GM21723 (cell line): ENCODE data around the gene SERINC5.
"Not testable (repeated sequence)": the region's sequence is repeated elsewhere in the genome, so short reads cannot be mapped to it uniquely, and the experiment has no call there.

Experiments
- ATAC-seq: cut with Tn5 transposase; IDR thresholded peaks from one replicate; pipeline ENCODE4 v1.9.1; 2021; ENCODE audit warnings: mild to moderate bottlenecking, moderate library complexity; ENCODE audit not compliant: unreplicated experiment

The SERINC5 gene

GRCh38 chr5:80255811-80256712, at the start of gene SERINC5:
SERINC5 (minus strand) TSS chr5:80256048; CDS start chr5:80255922, 126 bp downstream.
- ATAC-seq: peak; percentile 78

GRCh38 chr5:80302636-80303035, 46.8 kb upstream of the SERINC5 start:
- no peak for ATAC-seq

- ATAC-seq: not testable (repeated sequence)
Observed at GRCh38 chr5:80301342-80301741, 45.5 kb upstream of the SERINC5 start.

DNA sequence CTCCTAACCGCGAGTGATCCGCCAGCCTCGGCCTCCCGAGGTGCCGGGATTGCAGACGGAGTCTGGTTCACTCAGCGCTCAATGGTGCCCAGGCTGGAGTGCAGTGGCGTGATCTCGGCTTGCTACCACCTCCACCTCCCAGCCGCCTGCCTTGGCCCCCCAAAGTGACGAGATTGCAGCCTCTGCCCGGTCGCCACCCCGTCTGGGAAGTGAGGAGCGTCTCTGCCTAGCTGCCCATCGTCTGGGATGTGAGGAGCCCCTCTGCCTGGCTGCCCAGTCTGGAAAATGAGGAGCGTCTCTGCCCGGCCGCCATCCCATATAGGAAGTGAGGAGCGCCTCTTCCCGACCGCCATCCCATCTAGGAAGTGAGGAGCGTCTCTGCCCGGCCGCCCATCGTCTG, 44.9 kb upstream of the SERINC5 start:
- ATAC-seq: not testable (repeated sequence)

- ATAC-seq: no peak
Observed at GRCh38 chr5:80300125-80300524, 44.3 kb upstream of the SERINC5 start.

DNA sequence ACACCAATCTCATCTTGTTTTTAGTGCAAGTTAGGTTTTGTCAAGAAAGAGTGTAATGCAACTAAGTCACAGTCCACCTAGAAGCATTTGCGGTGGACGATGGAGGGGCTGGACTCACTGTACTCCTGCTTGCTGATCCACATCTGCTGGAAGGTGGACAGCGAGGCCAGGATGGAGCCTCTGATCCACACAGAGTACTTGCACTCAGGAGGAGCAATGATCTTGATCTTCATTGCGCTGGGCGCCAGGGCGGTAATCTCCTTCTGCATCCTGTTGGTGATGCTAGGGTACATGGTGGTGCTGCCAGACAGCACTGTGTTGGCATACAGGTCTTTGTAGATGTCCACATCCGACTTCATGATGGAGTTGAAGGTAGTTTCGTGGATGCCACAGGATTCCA, 43.8 kb upstream of the SERINC5 start:
- ATAC-seq: no peak

GRCh38 chr5:80296121-80296520, 40.3 kb upstream of the SERINC5 start:
- ATAC-seq: no peak

DNA sequence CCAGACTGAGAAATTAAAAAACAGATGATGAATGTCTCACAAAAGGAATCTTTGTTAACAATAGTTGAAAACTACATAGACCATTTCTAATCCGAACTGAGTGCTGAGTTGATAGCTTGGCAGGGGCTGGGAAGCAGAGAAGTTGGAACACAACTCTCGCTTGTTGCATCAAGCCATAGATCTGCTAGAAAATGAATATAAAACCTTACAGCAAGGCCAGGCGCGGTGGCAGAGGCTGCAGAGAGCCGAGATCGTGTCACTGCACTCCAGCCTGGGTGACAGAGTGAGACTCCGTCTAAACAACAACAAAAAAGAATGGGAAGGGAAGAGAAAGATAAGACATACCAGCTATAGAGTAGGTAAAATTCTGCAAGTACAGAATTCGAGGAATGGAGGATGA, 35.9 kb upstream of the SERINC5 start:
- ATAC-seq: no peak

DNA sequence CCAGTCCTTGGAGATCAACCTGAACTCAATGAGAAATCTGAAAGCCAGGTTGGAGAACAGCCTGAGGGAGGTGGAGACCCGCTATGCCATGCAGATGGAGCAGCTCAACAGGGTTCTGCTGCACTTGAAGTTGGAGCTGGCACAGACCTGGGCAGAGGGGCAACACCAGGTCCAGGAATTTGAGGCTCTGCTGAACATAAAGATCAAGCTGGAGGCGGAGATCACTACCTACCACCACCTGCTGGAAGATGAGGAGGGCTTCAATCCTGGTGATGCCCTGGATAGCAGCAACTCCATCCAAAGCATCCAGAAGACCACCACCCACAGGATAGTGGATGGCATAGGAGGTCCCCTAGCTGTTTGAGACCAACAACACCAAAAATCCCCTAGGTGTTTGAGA, 33.5 kb upstream of the SERINC5 start:
- no peak for ATAC-seq

GRCh38 chr5:80288177-80288576, 32.3 kb upstream of the SERINC5 start:
- ATAC-seq: no peak

- ATAC-seq: no peak
Observed at GRCh38 chr5:80284720-80285119, 28.9 kb upstream of the SERINC5 start.

DNA sequence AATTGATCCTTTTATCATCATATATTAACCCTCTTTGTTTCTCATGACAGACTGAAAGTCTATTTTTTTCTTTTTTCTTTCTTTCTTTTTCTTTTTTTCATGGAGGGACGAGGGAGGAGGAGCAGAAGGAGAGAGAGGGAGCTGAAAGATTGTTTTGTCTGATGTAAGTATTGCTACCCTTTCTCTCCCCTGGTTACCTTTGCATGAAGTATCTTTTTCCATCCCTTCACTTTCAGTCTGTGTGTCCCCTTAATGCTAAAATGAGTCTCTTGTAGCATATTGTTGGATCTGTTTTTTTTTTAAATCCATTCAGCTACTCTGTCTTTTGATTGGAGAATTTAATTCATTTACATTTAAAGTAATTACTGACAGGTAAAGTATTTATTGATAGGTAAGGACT, 27.5 kb upstream of the SERINC5 start:
- ATAC-seq: no peak

- no peak for ATAC-seq
Observed at GRCh38 chr5:80282054-80282453, 26.2 kb upstream of the SERINC5 start.

GRCh38 chr5:80277191-80277590, 21.3 kb upstream of the SERINC5 start:
- no peak for ATAC-seq

DNA sequence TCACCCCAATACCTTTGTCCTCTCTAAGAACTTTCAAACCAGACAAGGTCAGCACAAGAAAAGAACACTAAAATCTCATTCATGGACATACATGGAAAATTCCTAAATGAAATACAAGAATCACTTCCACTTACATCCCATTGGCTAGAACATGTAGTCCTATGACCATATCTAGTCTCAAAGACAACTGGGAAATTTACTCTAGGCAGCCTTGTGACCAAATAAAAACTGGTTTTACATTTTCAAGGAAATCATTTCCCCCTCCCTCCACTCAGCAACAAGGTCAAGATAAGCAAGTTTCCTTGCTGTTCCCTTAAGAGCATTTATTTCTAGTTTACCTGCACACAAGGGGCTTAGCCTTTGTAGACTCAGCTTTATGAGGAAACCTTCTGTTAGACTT, 20.3 kb upstream of the SERINC5 start:
- no peak for ATAC-seq

DNA sequence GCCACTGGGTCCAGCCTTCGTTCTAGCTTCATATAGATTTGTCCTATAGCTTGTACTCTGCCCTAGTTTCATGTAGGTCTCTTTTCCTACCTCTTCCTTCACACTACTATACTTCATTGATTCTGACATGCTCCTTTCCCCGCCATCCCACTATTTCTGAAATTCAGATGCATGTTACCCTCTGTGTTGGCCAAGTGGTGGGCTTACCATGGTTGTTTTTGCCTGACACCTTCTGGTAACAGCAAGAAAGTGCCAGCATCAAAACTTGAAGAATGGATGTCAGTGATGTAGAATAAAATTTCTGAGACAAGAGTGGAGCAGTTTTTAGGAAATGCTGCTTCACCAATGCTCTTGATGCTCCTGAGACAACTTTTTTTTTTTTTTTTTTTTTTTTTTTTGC, 19.5 kb upstream of the SERINC5 start:
- no peak for ATAC-seq

- ATAC-seq: not testable (repeated sequence)
Observed at GRCh38 chr5:80270543-80270942, 14.7 kb upstream of the SERINC5 start.

DNA sequence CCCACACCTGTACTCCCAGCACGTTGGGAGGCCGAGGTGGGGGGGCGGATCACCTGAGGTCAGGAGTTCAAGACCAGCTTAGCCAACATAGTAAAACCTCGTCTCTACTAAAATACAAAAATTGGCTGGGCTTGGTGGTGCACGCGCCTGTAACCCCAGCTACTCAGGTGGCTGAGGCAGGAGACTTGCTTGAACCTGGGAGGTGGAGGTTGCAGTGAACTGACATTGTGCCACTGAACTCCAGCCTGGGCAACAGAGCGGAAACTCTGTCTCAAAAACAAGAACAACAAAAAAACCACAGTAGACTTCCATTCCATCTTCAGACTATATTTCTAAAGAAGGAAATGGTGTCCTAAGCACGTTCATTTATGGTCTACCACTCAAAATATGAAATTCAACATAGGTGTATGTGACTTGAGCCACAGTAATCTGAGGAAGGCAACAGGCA, 14.2 kb upstream of the SERINC5 start:
- no peak for ATAC-seq

DNA sequence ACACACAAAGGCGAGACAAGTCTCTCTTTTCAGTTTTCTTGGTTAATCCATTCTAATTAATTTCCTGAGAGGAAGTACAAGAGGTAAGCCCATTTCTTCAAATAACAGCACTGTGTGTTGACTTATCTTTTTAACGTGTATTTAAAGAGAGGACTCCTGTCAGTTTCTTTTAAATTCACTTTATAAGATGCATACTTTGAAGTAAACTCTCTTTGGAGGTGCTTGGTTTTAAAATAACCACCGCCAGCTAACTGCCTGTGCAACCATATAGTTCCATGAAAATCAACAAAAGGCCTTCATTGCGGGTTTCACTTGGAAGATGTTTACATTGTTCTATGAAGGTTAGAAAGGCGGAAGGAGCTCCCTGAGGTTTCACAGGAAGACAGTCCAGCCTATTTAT, 13.1 kb upstream of the SERINC5 start:
- no peak for ATAC-seq

DNA sequence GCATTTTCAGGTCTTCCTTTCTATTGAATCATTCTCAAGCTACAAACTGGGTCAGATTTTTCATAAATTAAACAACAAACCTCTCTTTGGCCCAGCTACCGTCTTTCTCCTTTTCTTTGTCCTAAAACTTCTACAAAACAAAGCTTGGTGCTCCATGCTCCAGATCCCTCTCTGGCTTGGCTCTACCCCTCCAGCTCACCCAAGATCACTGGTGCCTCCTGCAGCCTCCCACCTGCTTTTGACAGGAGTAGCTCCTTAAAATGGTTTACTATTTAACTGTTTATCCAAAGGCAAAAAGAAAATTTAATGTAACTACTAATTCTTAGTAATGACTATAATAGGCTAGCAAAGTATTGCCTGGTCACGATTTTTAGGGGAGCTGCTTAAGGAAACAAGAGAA, 10.7 kb upstream of the SERINC5 start:
- ATAC-seq: no peak

DNA sequence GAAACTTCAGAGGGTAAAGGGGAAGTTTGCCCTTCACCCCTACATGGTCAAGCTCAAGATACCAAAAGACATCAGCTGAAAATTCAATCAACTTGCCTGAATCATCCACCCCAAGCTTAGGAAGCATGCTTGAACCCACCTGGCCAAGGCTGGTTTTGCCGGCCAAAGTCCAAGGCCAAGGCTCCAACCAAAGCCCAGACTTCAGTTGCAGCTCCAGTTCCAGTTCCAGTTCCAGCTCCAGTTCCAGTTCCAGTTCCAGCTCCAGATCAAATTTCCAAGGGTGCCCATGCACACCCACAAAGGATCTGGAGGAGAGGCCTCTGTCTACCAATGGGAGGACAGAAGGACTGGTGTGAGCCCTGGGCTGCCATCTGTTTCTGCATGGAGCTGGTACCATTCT, 4.6 kb upstream of the SERINC5 start:
- no peak for ATAC-seq

- no peak for ATAC-seq
Observed at GRCh38 chr5:80259511-80260203, 3.8 kb upstream of the SERINC5 start.
